DOHH2 (cell line): ENCODE measurements around the gene LARP7.
"Not testable (repeated sequence)": the region's sequence is repeated elsewhere in the genome, so short reads cannot be mapped to it uniquely, and the experiment has no call there.

Experiments
- H3F3A ChIP-seq: fragments of 200-600 bp; sonication (generic), shearing (Covaris generic); 2 replicates; pipeline ENCODE4 v1.6.0; 2016; ENCODE audit warnings: antibody characterized with exemption, mild to moderate bottlenecking; ENCODE audit not compliant: control insufficient read depth, insufficient read depth
- H3K27ac ChIP-seq: fragments of 200-600 bp; sonication (generic); 2 replicates; pipeline ENCODE4 v1.5.1; 2014; ENCODE audit warnings: low read depth, mild to moderate bottlenecking, low read length, moderate library complexity
- H3K27me3 ChIP-seq: fragments of 200-600 bp; sonication (generic); 2 replicates; pipeline ENCODE4 v1.6.1; 2014; ENCODE audit warnings: mild to moderate bottlenecking, low read length, mixed read lengths; ENCODE audit not compliant: control insufficient read depth
- H3K36me3 ChIP-seq: fragments of 200-600 bp; sonication (generic); 2 replicates; pipeline ENCODE4 v1.6.1; 2014; ENCODE audit warnings: mild to moderate bottlenecking, low read length, moderate library complexity, mixed read lengths; ENCODE audit not compliant: control insufficient read depth
- H3K4me1 ChIP-seq: fragments of 200-600 bp; sonication (generic); 2 replicates; pipeline ENCODE4 v1.6.1; 2014; ENCODE audit warnings: mild to moderate bottlenecking, low read length, mixed read lengths; ENCODE audit not compliant: control insufficient read depth
- H3K4me2 ChIP-seq: fragments of 200-600 bp; sonication (generic); 2 replicates; pipeline ENCODE4 v1.6.0; 2014; ENCODE audit warnings: mild to moderate bottlenecking, low read length, moderate library complexity
- H3K4me3 ChIP-seq: fragments of 200-600 bp; sonication (generic); 2 replicates; pipeline ENCODE4 v1.5.1; 2014; ENCODE audit warnings: mild to moderate bottlenecking, low read length, mixed read lengths
- H3K79me2 ChIP-seq: fragments of 200-600 bp; sonication (generic); 2 replicates; pipeline ENCODE4 v1.6.1; 2014; ENCODE audit warnings: mild to moderate bottlenecking, low read length, mixed read lengths; ENCODE audit not compliant: control insufficient read depth
- H3K9me2 ChIP-seq: fragments of 200-600 bp; sonication (generic); replicated peaks from 2 replicates; pipeline ENCODE4 v1.6.1; 2014; ENCODE audit warnings: mild to moderate bottlenecking, low read length, mixed read lengths; ENCODE audit not compliant: control insufficient read depth
- H3K9me3 ChIP-seq: fragments of 200-600 bp; sonication (generic); 2 replicates; pipeline ENCODE4 v1.6.1; 2014; ENCODE audit warnings: antibody characterized with exemption, low read length, mixed read lengths; ENCODE audit not compliant: control insufficient read depth, insufficient read depth
- H4K20me1 ChIP-seq: fragments of 200-600 bp; sonication (generic); 2 replicates; pipeline ENCODE4 v1.6.0; 2014; ENCODE audit warnings: low read depth, mild to moderate bottlenecking, antibody characterized with exemption, low read length, moderate library complexity; ENCODE audit not compliant: control insufficient read depth, insufficient read depth
- CTCF ChIP-seq: fragments of 200-600 bp; sonication (generic); IDR thresholded peaks from one replicate; pipeline ENCODE4 v1.5.1; 2014; ENCODE audit warnings: antibody characterized with exemption, mild to moderate bottlenecking, low read depth, low read length; ENCODE audit not compliant: poor library complexity, severe bottlenecking
- EZH2phosphoT487 ChIP-seq: fragments of 200-600 bp; sonication (generic); IDR thresholded peaks from 2 replicates; pipeline ENCODE4 v1.6.1; 2017; ENCODE audit warnings: borderline replicate concordance, mild to moderate bottlenecking, antibody characterized with exemption, low read length, moderate library complexity, mixed read lengths

Gene LARP7

DNA sequence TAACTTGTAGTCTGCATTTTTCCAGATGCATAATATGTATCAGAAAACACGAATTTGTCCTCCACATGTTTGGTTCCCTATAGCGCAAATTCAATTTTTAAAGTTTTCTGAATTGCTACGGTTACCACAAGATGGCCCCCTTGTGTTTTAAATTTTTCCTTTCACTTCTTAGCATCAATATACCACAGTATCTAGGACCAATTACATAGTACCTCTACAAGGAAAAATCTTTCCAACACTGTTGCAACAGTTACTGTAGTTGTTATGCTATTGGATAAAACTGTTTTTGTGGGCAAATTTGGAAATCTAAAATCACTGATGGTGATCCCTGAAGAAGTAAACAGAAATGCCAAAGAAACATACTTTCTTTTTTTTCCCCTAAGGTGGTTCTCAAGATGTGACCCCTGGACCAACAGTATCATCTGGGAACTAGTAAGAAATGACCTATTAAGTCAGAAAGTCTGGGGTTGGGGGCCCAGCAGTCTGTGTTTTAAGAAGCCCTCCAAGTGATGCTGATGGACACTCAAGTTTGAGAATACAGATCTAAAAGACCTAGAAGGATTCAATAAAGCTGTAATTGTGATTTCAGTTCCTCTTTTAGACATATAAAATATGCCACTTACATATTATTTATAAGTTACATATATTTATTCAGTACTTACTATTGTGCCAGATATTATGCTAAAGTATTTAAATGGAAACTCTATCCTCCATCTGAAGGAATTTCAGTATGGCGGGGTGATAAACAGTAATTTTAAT, 3.3 kb upstream of the LARP7 start:
- peaks cover 60% of the 10 kb centered on the region for H3K79me2 ChIP-seq
- no peaks in the 10 kb centered on the region for H4K20me1 ChIP-seq
- H3K9me2 ChIP-seq: no peaks in the 10 kb centered on the region
- peak overlapping the region; percentile 57 for H3K4me3 ChIP-seq
- no peaks in the 10 kb centered on the region for H3K9me3 ChIP-seq
- peak overlapping the region; percentile 63 for H3K4me2 ChIP-seq
- H3F3A ChIP-seq: peaks cover 6% of the 10 kb centered on the region
- peak overlapping the region; percentile 44; the same call in 1 of the 2 replicates for H3K27ac ChIP-seq
- H3K36me3 ChIP-seq: peaks cover 36% of the 10 kb centered on the region
- H3K27me3 ChIP-seq: no peaks in the 10 kb centered on the region
- TF ChIP-seq CTCF (peak; percentile 65), EZH2phosphoT487 (no peak)
- H3K4me1 ChIP-seq: peaks cover 32% of the 10 kb centered on the region

- Histone ChIP-seq H3K36me3 (peaks cover 26% of the 10 kb centered on the region), H3F3A (peaks cover 6% of the 10 kb centered on the region), H3K9me2 (no peaks in the 10 kb centered on the region), H3K4me2 (peak overlapping the region; percentile 63), H3K4me1 (peaks cover 35% of the 10 kb centered on the region), H3K27ac (peak overlapping the region; percentile 84), H3K79me2 (peaks cover 91% of the 10 kb centered on the region), H3K27me3 (no peaks in the 10 kb centered on the region), H4K20me1 (no peaks in the 10 kb centered on the region), H3K9me3 (no peaks in the 10 kb centered on the region), H3K4me3 (peak overlapping the region; percentile 94)
- TF ChIP-seq CTCF (no peak), EZH2phosphoT487 (no peak)
These were observed 566 bp downstream of the LARP7 start for GRCh38 chr4:112637552-112637866.

- Histone ChIP-seq H3K79me2 (peaks cover 55% of the 10 kb centered on the region), H3K36me3 (peaks cover 47% of the 10 kb centered on the region)
- no peak for TF ChIP-seq CTCF
- TF ChIP-seq EZH2phosphoT487: no peak
These were observed 5.6 kb downstream of the LARP7 start for GRCh38 chr4:112642526-112642925.

DNA sequence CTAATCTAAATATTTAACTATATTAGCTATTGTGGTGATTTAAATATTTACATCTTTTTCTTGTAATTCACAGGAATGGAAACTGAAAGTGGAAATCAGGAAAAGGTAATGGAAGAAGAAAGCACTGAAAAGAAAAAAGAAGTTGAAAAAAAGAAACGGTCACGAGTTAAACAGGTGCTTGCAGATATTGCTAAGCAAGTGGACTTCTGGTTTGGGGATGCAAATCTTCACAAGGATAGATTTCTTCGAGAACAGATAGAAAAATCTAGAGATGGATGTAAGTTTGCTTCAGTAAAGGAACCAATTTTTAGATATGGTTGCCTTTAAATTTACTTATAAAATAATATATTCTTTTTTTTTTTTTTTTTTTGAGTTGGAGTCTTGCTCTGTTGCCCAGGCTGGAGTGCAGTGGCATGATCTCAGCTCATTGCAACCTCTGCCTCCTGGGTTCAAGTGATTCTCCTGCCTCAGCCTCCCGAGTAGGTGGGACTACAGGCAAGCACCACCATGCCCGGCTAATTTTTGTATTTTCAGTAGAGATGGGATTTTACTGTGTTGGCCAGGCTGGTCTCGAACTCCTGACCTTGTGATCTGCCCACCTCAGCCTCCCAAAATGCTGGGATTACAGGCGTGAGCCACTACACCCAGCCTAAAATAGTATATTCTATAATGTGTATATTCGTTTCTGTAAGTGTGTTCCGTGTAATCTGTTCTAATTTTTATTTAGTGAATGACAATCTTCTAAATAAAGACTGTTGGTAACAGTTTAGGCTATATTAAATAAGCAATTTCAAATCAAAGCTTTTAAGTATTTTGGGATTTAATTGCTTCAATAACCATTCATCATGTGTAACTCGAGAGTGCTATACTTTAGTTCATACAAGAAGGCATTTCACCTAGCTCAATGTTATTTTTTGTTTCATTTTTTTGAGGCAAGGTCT, 7.9 kb downstream of the LARP7 start:
- not testable (repeated sequence) for H3F3A ChIP-seq, H3K27ac ChIP-seq, H3K9me2 ChIP-seq, H3K27me3 ChIP-seq, H3K4me1 ChIP-seq, H3K9me3 ChIP-seq, H3K4me3 ChIP-seq, H3K4me2 ChIP-seq, H4K20me1 ChIP-seq
- Histone ChIP-seq H3K36me3 (peaks cover 55% of the 10 kb centered on the region), H3K79me2 (peaks cover 33% of the 10 kb centered on the region)

More at GRCh38 chr4:112642526-112642925, 5.6 kb downstream of the LARP7 start:
- no peak overlapping the region for H3K4me3 ChIP-seq
- H3K4me1 ChIP-seq: peaks cover 16% of the 10 kb centered on the region
- no peak overlapping the region for H3K27ac ChIP-seq
- peaks cover 2% of the 10 kb centered on the region; the same call in 1 of the 2 replicates for H3F3A ChIP-seq
- no peaks in the 10 kb centered on the region for H3K27me3 ChIP-seq
- no peak overlapping the region for H3K4me2 ChIP-seq
- H3K9me2 ChIP-seq: no peaks in the 10 kb centered on the region
- H4K20me1 ChIP-seq: no peaks in the 10 kb centered on the region
- H3K9me3 ChIP-seq: no peaks in the 10 kb centered on the region
